ENCODE measurements around the gene SOX2.

DNA sequence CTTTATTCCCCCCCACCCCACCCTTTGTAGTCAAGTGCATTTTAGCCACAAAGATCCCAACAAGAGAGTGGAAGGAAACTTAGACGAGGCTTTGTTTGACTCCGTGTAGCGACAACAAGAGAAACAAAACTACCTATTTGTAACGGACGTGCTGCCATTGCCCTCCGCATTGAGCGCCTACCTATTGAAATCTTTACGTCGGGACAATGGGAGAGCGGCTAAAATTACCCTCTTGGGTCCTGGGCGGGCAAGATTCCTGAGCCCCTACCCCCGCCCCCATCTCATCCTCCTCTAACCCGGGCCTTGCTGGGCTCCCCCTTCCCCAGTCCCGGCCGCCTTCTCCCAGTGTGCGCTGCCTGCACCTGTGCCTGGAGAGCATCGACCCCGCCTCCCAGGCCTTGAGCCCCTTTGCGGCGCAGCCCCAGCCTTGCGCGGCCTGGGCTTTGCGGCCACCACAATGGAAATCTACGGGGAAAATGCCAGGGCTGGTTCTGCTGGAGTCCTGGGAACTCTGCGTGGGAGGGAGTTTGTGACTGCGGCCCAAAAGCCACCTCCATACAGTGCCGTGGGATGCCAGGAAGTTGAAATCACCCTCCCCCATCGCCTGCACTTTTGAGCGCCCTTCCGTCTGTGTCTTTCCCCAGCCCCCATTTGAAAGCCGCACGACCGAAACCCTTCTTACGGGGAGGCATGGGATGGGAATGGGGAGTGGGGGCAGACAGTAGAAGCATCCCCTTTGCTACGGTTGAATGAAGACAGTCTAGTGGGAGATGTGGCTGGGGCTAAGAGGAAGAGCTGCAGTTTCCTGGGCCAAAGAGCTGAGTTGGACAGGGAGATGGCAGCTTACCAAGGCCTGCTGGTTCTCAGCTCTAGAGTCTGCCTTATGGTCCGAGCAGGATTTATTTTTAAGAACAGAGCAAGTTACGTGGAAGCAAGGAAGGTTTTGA, 1.1 kb upstream of the SOX2 start:
- TF ChIP-seq, protein P1, sequence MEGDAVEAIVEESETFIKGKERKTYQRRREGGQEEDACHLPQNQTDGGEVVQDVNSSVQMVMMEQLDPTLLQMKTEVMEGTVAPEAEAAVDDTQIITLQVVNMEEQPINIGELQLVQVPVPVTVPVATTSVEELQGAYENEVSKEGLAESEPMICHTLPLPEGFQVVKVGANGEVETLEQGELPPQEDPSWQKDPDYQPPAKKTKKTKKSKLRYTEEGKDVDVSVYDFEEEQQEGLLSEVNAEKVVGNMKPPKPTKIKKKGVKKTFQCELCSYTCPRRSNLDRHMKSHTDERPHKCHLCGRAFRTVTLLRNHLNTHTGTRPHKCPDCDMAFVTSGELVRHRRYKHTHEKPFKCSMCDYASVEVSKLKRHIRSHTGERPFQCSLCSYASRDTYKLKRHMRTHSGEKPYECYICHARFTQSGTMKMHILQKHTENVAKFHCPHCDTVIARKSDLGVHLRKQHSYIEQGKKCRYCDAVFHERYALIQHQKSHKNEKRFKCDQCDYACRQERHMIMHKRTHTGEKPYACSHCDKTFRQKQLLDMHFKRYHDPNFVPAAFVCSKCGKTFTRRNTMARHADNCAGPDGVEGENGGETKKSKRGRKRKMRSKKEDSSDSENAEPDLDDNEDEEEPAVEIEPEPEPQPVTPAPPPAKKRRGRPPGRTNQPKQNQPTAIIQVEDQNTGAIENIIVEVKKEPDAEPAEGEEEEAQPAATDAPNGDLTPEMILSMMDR (IDR thresholded peaks at IDR 0.05; ENCODE audit: low read depth, low read length, poor library complexity, severe bottlenecking): no peak
- no peak for TF ChIP-seq EZH2phosphoT487 (IDR thresholded peaks at IDR 0.05; ENCODE audit: borderline replicate concordance, low read length)
